Ishikawa (cell line): Measurements from ENCODE around the gene CEP43.

Source experiments
- CEBPB ChIP-seq: IDR thresholded peaks from 2 replicates; pipeline ENCODE4 v1.6.1; 2012
- CREB1 ChIP-seq: IDR thresholded peaks from 2 replicates; pipeline ENCODE4 v1.6.1; 2012; ENCODE audit warnings: low read depth
- EGR1 ChIP-seq: IDR thresholded peaks from 2 replicates; pipeline ENCODE4 v1.6.1; 2012
- EP300 ChIP-seq: IDR thresholded peaks from 2 replicates; pipeline ENCODE4 v1.6.1; 2012; ENCODE audit warnings: borderline replicate concordance
- FOXM1 ChIP-seq: IDR thresholded peaks from 2 replicates; pipeline ENCODE4 v1.6.1; 2012; ENCODE audit warnings: low read depth, borderline replicate concordance
- MAX ChIP-seq: IDR thresholded peaks from 2 replicates; pipeline ENCODE4 v1.6.1; 2012
- NFIC ChIP-seq: IDR thresholded peaks from 2 replicates; pipeline ENCODE4 v1.6.1; 2012
- RAD21 ChIP-seq: IDR thresholded peaks from 2 replicates; pipeline ENCODE4 v1.6.1; 2012; ENCODE audit warnings: low read depth
- REST ChIP-seq: IDR thresholded peaks from 2 replicates; pipeline ENCODE4 v1.6.1; 2012; ENCODE audit warnings: low read depth, mild to moderate bottlenecking
- TAF1 ChIP-seq: IDR thresholded peaks from 2 replicates; pipeline ENCODE4 v1.6.1; 2012; ENCODE audit warnings: low read depth, mild to moderate bottlenecking
- TCF12 ChIP-seq: IDR thresholded peaks from 2 replicates; pipeline ENCODE4 v1.6.1; 2012; ENCODE audit warnings: low read depth
- TEAD4 ChIP-seq: IDR thresholded peaks from 2 replicates; pipeline ENCODE4 v1.6.1; 2012
- YY1 ChIP-seq: IDR thresholded peaks from 2 replicates; pipeline ENCODE4 v1.6.1; 2012; ENCODE audit warnings: low read depth
- ZBTB7A ChIP-seq: IDR thresholded peaks from 2 replicates; pipeline ENCODE4 v1.6.1; 2012; ENCODE audit warnings: low read depth
- TF ChIP-seq, protein P1 (sequence below): IDR thresholded peaks from 2 replicates; pipeline ENCODE4 v1.6.1; 2012

Gene CEP43

DNA sequence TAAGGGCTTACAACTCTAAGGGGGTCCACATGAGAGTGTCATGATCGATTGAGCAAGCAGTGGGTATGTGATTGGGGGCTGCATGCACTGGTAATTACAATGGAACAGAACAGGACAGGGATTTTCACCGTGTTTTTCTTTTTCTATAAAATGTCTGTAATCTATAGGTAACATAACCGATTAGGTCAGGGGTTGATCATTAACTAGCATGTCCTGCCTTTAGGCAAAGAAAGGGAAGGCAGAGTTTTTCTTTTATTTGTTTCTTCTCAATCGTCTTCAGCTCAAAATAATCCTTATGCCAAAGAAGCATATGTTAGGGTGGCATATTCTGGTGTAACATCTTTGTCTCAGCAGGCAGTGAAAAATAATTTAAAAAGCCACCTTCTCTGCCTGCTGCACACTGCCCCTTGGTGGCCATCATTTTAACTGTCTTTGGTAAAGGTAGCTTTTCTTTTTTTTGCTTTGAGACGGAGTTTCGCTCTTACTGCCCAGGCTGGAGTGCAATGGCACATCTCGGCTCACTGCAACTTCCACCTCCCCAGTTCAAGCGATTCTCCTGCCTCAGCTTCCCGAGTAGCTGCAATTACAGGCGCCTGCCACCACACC, 9.7 kb upstream of the CEP43 start:
- TF ChIP-seq RAD21 (peak; percentile 45), CEBPB (no peak)

- TF ChIP-seq TCF12, result no peak
These were observed 2.8 kb upstream of the CEP43 start for GRCh38 chr6:166996406-166996805.

DNA sequence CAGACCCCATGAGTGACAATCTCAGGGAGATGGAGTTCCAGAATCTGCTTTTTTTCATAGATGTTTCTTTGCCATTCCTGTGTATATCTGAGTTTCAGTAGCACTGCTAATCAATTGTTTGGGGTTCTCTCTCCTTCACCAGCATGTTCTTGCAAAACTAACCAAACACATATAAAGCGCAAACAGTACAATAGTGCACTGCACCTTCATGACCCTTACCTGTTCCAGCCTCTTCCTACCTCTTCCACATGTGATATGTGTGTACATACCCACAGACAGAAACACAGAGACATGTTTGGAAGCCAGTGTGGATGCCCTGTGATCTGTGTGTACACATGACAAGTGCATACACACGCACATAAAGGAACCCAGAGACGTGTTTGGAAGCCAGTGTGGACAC, 1.8 kb upstream of the CEP43 start:
- TF ChIP-seq MAX (no peak), REST (no peak), TAF1 (no peak), FOXM1 (no peak), ZBTB7A (no peak), NFIC (no peak), TEAD4 (no peak), EGR1 (no peak), TCF12 (no peak), CREB1 (no peak), YY1 (no peak), EP300 (no peak), RAD21 (no peak), CEBPB (no peak)
- TF ChIP-seq, protein P1, sequence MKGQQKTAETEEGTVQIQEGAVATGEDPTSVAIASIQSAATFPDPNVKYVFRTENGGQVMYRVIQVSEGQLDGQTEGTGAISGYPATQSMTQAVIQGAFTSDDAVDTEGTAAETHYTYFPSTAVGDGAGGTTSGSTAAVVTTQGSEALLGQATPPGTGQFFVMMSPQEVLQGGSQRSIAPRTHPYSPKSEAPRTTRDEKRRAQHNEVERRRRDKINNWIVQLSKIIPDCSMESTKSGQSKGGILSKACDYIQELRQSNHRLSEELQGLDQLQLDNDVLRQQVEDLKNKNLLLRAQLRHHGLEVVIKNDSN, result no peak

DNA sequence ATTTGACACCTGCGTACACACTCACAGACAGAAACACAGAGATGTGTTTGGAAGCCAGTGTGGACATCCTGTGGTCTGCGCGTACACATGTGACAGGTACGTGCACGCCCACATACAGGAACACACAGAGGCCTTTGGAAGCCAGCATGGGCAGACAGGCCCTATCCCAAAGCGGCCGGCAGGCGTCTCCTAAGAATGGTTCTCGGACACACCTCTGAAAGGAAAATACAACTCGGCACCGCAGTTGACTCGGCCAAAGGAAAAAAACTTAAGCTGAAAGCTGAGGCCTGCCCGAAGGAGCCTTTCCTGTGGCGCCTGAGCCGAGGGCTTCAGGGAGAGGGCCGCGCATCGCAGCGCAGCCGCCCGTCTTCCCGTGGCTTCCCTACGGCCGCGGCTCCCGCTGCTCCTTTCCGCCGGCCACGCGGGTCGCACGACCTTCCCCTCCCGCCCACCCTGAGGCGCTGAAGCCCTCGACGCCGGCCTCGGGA, 1.4 kb upstream of the CEP43 start:
- peak; percentile 47; the same call in 1 of the 2 replicates for TF ChIP-seq EGR1
- TF ChIP-seq, protein P1, result peak; percentile 62; the same call in 1 of the 2 replicates
- TF ChIP-seq YY1, result no peak
- TF ChIP-seq CREB1, result no peak
- peak; percentile 6; the same call in 1 of the 2 replicates for TF ChIP-seq RAD21
- TF ChIP-seq MAX, result peak; percentile 45; the same call in 1 of the 2 replicates

GRCh38 chr6:166998256-166999144, 697 bp upstream of the CEP43 start:
- TF ChIP-seq EGR1 (peak; percentile 58; the same call in 1 of the 2 replicates), REST (no peak), RAD21 (no peak), ZBTB7A (0 out of 2 replicates have a peak, but pooled peaks have one; percentile 57), MAX (0 out of 2 replicates have a peak, but pooled peaks have one; percentile 7), TAF1 (peak; percentile 2), EP300 (no peak)
- TF ChIP-seq, protein P1, result no peak

DNA sequence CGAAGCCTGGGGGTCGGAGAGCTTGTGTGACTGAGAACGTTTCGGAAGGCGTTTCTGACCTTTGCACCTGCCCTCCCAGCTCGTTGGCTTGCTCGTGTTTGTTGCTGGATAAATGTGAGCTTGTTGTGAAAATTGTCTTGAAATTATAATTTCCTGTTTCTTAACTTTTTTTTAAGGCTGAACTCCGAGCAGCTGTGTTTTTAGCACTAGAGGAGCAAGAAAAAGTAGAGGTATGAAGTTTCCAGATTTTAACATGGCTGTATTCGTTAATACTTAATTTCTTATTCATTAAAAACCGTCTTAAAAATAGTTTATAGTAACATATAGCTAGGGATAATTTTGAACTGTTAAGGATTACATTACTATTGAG, 672 bp downstream of the CEP43 start:
- TF ChIP-seq MAX, result no peak
- no peak for TF ChIP-seq TEAD4
- TF ChIP-seq NFIC, result no peak
- no peak for TF ChIP-seq ZBTB7A
- TF ChIP-seq EP300, result no peak
- TF ChIP-seq CEBPB, result no peak
- TF ChIP-seq REST, result no peak
- no peak for TF ChIP-seq CREB1
- TF ChIP-seq TCF12, result no peak
- no peak for TF ChIP-seq TAF1
- no peak for TF ChIP-seq YY1
- TF ChIP-seq RAD21, result no peak
- TF ChIP-seq, protein P1, result no peak
- TF ChIP-seq EGR1, result no peak
